ENCODE data around the gene SYT12. TPM values are rescaled to one million over a fixed set of nuclear protein-coding genes. Genes with fewer than 3 reads are reported as not detected.

Gene SYT12
- total and polyA plus RNA-seq, 2 of the 4 experiments (the other 2 are of a cell fraction), result 0.54 to 0.74 TPM

DNA sequence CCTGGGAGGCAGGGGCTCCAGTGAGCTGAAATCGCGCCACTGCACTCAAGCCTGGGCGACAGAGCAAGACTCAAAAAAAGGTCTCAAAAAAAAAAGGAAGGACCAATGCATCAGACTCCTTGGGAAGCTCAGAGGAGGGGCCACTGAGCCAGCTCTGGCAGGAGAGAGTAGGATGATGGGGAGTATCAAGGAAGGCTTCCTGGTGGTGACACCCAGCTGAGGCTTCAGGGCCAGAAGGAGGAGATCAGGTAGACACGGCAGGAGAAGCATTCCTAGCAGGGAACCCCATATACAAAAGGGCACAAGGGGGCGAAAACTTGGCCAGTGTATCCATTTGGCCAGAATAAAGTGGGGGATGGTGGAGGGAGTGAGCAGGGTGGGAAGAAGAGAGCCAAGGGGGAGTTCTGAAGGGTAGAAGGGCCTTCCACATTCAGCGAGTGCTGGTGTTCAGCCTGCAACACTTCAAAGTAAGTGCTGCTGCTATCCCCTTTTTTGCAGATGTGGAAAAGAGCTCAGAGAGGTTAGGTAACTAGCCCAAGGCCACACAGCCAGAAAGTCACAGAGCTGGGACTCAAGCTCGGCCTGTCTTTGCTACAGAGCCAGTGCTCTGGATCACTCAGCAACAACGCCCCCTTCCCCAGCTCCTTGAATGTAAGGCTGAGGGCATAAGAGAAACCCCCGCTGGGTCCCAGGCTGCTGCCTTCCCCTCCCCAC, 28.4 kb downstream of the SYT12 start:
- no peak overlapping the region for H3K9ac ChIP-seq (ENCODE audit: low read depth, low read length)
- no peak overlapping the region for H4K5ac ChIP-seq (ENCODE audit: low read depth, low read length)
- TF ChIP-seq, protein P1, sequence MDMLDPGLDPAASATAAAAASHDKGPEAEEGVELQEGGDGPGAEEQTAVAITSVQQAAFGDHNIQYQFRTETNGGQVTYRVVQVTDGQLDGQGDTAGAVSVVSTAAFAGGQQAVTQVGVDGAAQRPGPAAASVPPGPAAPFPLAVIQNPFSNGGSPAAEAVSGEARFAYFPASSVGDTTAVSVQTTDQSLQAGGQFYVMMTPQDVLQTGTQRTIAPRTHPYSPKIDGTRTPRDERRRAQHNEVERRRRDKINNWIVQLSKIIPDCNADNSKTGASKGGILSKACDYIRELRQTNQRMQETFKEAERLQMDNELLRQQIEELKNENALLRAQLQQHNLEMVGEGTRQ (IDR thresholded peaks at IDR 0.05; ENCODE audit: low read depth, low read length), result no peak
- TF ChIP-seq BHLHE40 (IDR thresholded peaks at IDR 0.05; ENCODE audit: low read depth, low read length), result no peak
- CTCF ChIA-PET, result interaction anchor here (0.6 kb wide), 1 partner anchor 9 kb away, joined by 6 read pairs; no protein-coding TSS in a partner anchor
- no peak overlapping the region for H3K23ac ChIP-seq (ENCODE audit: low read depth, low read length)
- H3K9me1 ChIP-seq (ENCODE audit: insufficient read depth, low read length), result peaks cover 10% of the 10 kb centered on the region
- no peak for DNase-seq
- no peak overlapping the region for H3K4me3 ChIP-seq (ENCODE audit: insufficient read depth, low read depth, low read length)
- H2AFZ ChIP-seq (replicated peaks; ENCODE audit: low read length, poor library complexity), result no peak overlapping the region
- H3K27ac ChIP-seq (ENCODE audit: insufficient read depth, low read length), result no peak overlapping the region
- 78% methylated on average over 6 of the region's 9 CpGs; no CpG with 5 or more reads in 1 of the 2 experiments for WGBS, 2 experiments (ENCODE audit: extremely low coverage in 2 of 2, insufficient read length in 1 of 2)
- no peak overlapping the region for H3K4ac ChIP-seq (ENCODE audit: low read depth, low read length)
- H3K56ac ChIP-seq (ENCODE audit: extremely low read depth, insufficient read depth, low read length), result no peak overlapping the region
- H3K4me2 ChIP-seq (ENCODE audit: low read depth, low read length), result no peak overlapping the region
- no peaks in the 10 kb centered on the region for H4K20me1 ChIP-seq (ENCODE audit: insufficient read depth, low read length)
- H3K18ac ChIP-seq (ENCODE audit: low read depth, low read length), result no peak overlapping the region
- in situ Hi-C loops (cut with MboI; ENCODE audit: low sequenced_read_pairs), result no loop called here
- no peak overlapping the region for H2BK15ac ChIP-seq (ENCODE audit: low read depth, low read length)
- no peaks in the 10 kb centered on the region for H3K9me3 ChIP-seq (ENCODE audit: control insufficient read depth, insufficient read depth, low read length)
- POLR2A ChIA-PET (ENCODE audit: unreplicated experiment), result no interaction called here
- H2BK5ac ChIP-seq (ENCODE audit: low read depth, low read length, poor library complexity, severe bottlenecking), result no peak overlapping the region
- BruUV-seq (replicated peaks), result no TSS peak
- intact Hi-C loops (cut with micrococcal nuclease), result no loop called here
- H3K79me1 ChIP-seq (ENCODE audit: low read depth in 1 of 2, low read length in 2 of 2), result 0 out of 4 replicates have a peak, but pooled peaks cover 0 to 6% of the 10 kb centered on the region in 2 experiments
- ATAC-seq (ENCODE audit: low read depth), result no peak
- H2BK120ac ChIP-seq (ENCODE audit: low read depth, low read length), result no peak overlapping the region
- peaks cover 21% of the 10 kb centered on the region for H3K4me1 ChIP-seq (ENCODE audit: control insufficient read depth, insufficient read depth, low read length)
- no peak overlapping the region for H4K8ac ChIP-seq (ENCODE audit: low read depth in 2 of 2, low read length in 2 of 2)
- no peak overlapping the region for H2AK9ac ChIP-seq (replicated peaks; ENCODE audit: low read depth, low read length, poor library complexity)
- dilution Hi-C loops (cut with HindIII; ENCODE audit: low sequenced_read_pairs, unreplicated experiment), result no loop called here
- no peaks in the 10 kb centered on the region for H3K36me3 ChIP-seq (ENCODE audit: control insufficient read depth, insufficient read depth, low read length)
- no peak overlapping the region for H2BK20ac ChIP-seq (ENCODE audit: low read depth, low read length)
- no peak overlapping the region for H2AK5ac ChIP-seq (ENCODE audit: low read depth, low read length)
- H3K27me3 ChIP-seq (ENCODE audit: control insufficient read depth, insufficient read depth, low read length), result no peaks in the 10 kb centered on the region
- no peak overlapping the region for H4K91ac ChIP-seq (ENCODE audit: insufficient read depth, low read depth, low read length)
- H3K14ac ChIP-seq (replicated peaks; ENCODE audit: low read depth, low read length), result no peak overlapping the region
